GM19324 (cell line): ENCODE measurements around the gene PMEPA1.

Source experiments
- ATAC-seq: cut with Tn5 transposase; IDR thresholded peaks from one replicate; pipeline ENCODE4 v1.9.1; 2021; ENCODE audit warnings: mild to moderate bottlenecking, moderate library complexity; ENCODE audit not compliant: unreplicated experiment, low FRiP score

PMEPA1 gene

GRCh38 chr20:57709823-57710799, at the start of gene PMEPA1:
PMEPA1 (minus strand) TSS chr20:57710015; CDS start chr20:57709582, 433 bp downstream.
- ATAC-seq = peak; percentile 90

- ATAC-seq = no peak
Observed at GRCh38 chr20:57757767-57758166, 48.0 kb upstream of the PMEPA1 start.

- ATAC-seq = no peak
Observed at GRCh38 chr20:57756921-57757320, 47.1 kb upstream of the PMEPA1 start.

- ATAC-seq = no peak
Observed at GRCh38 chr20:57756213-57756612, 46.4 kb upstream of the PMEPA1 start.

- no peak for ATAC-seq
Observed at GRCh38 chr20:57755609-57756008, 45.8 kb upstream of the PMEPA1 start.

- no peak for ATAC-seq
Observed at GRCh38 chr20:57754190-57754589, 44.4 kb upstream of the PMEPA1 start.

GRCh38 chr20:57753332-57754164, 43.7 kb upstream of the PMEPA1 start:
- no peak for ATAC-seq

GRCh38 chr20:57751411-57751810, 41.6 kb upstream of the PMEPA1 start:
- no peak for ATAC-seq

- no peak for ATAC-seq
Observed at GRCh38 chr20:57749869-57750268, 40.1 kb upstream of the PMEPA1 start.

- no peak for ATAC-seq
Observed at GRCh38 chr20:57749131-57749690, 39.4 kb upstream of the PMEPA1 start.

- no peak for ATAC-seq
Observed at GRCh38 chr20:57748601-57749130, 38.9 kb upstream of the PMEPA1 start.

GRCh38 chr20:57747861-57748481, 38.2 kb upstream of the PMEPA1 start:
- no peak for ATAC-seq

GRCh38 chr20:57746832-57747404, 37.1 kb upstream of the PMEPA1 start:
- no peak for ATAC-seq

GRCh38 chr20:57746201-57746600, 36.4 kb upstream of the PMEPA1 start:
- ATAC-seq = no peak

GRCh38 chr20:57744206-57744605, 34.4 kb upstream of the PMEPA1 start:
- ATAC-seq = no peak

- ATAC-seq = no peak
Observed at GRCh38 chr20:57743450-57744095, 33.8 kb upstream of the PMEPA1 start.

GRCh38 chr20:57742507-57743181, 32.8 kb upstream of the PMEPA1 start:
- no peak for ATAC-seq

- no peak for ATAC-seq
Observed at GRCh38 chr20:57738484-57738883, 28.7 kb upstream of the PMEPA1 start.

- ATAC-seq = no peak
Observed at GRCh38 chr20:57738053-57738452, 28.2 kb upstream of the PMEPA1 start.
